Left ventricle myocardium inferior (tissue), 1 donor: ENCODE data around the gene USH1C. TPM values are rescaled to one million over a fixed set of nuclear protein-coding genes. Genes with fewer than 3 reads are reported as not detected.

Source experiments
- DNase-seq: peaks from one replicate; pipeline ENCODE4 v3.0.0-alpha.2; 2020
- H3K27ac ChIP-seq: fragments of 200-600 bp; replicated peaks from 2 replicates; pipeline ENCODE4 v1.8.0; 2021
- H3K27me3 ChIP-seq: fragments of 200-600 bp; 2 replicates; pipeline ENCODE4 v1.8.0; 2021; ENCODE audit warnings: low read depth
- H3K36me3 ChIP-seq: fragments of 200-600 bp; 2 replicates; pipeline ENCODE4 v1.8.0; 2021
- H3K4me1 ChIP-seq: fragments of 200-600 bp; 2 replicates; pipeline ENCODE4 v1.8.0; 2021
- H3K4me3 ChIP-seq: fragments of 200-600 bp; 2 replicates; pipeline ENCODE4 v1.8.0; 2021; ENCODE audit warnings: mild to moderate bottlenecking, moderate library complexity
- H3K9me3 ChIP-seq: fragments of 200-600 bp; replicated peaks from 2 replicates; pipeline ENCODE4 v1.8.0; 2021
- intact Hi-C: fragments of 100-400 bp; cut with micrococcal nuclease; formaldehyde crosslinking; loops from one replicate; pipeline ENCODE4 v1.11.0; 2022
- total RNA-seq: library from RNA; stranded (reverse); fragmentation: NEBNext Ultra II Directional; extraction: Animal tissue kit (Norgen Biotek cat#: 25700); gene quantifications from one replicate; pipeline ENCODE4 v1.2.1, GENCODE V29; 2021
- TF ChIP-seq, protein P1 (sequence below): fragments of 200-600 bp; IDR thresholded peaks from 2 replicates; pipeline ENCODE4 v1.8.0; 2021; ENCODE audit warnings: antibody characterized with exemption, mild to moderate bottlenecking, borderline replicate concordance
- donor health status: DM: no; HTN: yes; CAD: no; lungs with severe emphysema.

The USH1C gene
- total RNA-seq, 1 donor from 2014 or later: not detected

- TF ChIP-seq, protein P1, sequence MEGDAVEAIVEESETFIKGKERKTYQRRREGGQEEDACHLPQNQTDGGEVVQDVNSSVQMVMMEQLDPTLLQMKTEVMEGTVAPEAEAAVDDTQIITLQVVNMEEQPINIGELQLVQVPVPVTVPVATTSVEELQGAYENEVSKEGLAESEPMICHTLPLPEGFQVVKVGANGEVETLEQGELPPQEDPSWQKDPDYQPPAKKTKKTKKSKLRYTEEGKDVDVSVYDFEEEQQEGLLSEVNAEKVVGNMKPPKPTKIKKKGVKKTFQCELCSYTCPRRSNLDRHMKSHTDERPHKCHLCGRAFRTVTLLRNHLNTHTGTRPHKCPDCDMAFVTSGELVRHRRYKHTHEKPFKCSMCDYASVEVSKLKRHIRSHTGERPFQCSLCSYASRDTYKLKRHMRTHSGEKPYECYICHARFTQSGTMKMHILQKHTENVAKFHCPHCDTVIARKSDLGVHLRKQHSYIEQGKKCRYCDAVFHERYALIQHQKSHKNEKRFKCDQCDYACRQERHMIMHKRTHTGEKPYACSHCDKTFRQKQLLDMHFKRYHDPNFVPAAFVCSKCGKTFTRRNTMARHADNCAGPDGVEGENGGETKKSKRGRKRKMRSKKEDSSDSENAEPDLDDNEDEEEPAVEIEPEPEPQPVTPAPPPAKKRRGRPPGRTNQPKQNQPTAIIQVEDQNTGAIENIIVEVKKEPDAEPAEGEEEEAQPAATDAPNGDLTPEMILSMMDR: no peak
- intact Hi-C loops: no loop called here
- peaks cover 8% of the 10 kb centered on the region for H3K4me1 ChIP-seq
- H3K4me3 ChIP-seq: no peak overlapping the region
- no peak for DNase-seq
- H3K9me3 ChIP-seq: no peaks in the 10 kb centered on the region
- peaks cover 7% of the 10 kb centered on the region for H3K27me3 ChIP-seq
- no peak overlapping the region for H3K27ac ChIP-seq
- H3K36me3 ChIP-seq: no peaks in the 10 kb centered on the region
Observed at GRCh38 chr11:17568944-17569343, 24.7 kb upstream of the USH1C start.

GRCh38 chr11:17564687-17565042 is 20.4 kb upstream of the USH1C start:
- no peaks in the 10 kb centered on the region for H3K27me3 ChIP-seq
- TF ChIP-seq, protein P1: no peak
- no peaks in the 10 kb centered on the region for H3K36me3 ChIP-seq

DNA sequence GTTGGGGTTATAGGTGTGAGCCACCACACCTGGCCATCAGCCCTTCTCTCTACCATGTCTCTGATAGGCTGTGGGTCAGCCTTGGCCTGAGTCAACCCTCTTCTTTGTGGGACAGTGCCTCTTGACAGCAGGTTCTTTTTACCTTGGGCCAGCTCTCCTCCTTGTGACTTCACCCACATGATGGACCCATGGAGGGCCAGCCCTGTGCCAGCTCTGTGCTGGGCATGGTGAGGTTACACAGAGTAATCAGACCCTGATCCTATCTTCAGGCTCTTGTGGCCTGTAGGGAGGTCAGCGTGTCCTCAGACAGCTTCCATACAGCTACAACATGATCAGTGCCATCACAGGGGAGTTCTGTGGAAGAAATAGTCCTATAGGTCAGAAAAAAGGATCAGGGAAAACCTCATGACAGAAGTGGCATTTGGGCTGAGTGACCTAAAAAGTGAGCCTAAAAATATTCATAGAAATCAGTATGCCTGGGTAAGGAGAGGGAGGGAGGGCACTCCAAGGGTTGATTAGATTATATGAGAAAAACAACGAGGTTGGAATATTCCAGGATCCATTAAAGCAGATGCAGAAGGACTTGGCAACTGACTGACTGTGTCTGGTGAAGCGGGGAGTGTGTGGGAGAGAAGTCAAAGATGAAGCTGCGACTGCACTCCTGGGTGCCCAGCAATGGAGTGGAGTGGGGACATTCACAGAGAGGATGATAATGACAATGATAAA is 19.9 kb upstream of the USH1C start:
- Histone ChIP-seq H3K9me3 (no peaks in the 10 kb centered on the region), H3K4me3 (no peak overlapping the region), H3K27me3 (no peaks in the 10 kb centered on the region), H3K4me1 (peaks cover 23% of the 10 kb centered on the region), H3K36me3 (no peaks in the 10 kb centered on the region), H3K27ac (no peak overlapping the region)
- no peak for DNase-seq
- TF ChIP-seq, protein P1: no peak
- intact Hi-C loops: no loop called here

More at GRCh38 chr11:17564687-17565042, 20.4 kb upstream of the USH1C start:
- no peaks in the 10 kb centered on the region for H3K9me3 ChIP-seq
- intact Hi-C loops: no loop called here
- H3K4me1 ChIP-seq: peaks cover 23% of the 10 kb centered on the region
- H3K27ac ChIP-seq: no peak overlapping the region
- no peak overlapping the region for H3K4me3 ChIP-seq
- no peak for DNase-seq

- DNase-seq: no peak
Observed at GRCh38 chr11:17563231-17563646, 19.0 kb upstream of the USH1C start.

GRCh38 chr11:17561526-17561925 is 17.3 kb upstream of the USH1C start:
- intact Hi-C loops: no loop called here
- TF ChIP-seq, protein P1: no peak
- H3K9me3 ChIP-seq: no peaks in the 10 kb centered on the region
- peaks cover 23% of the 10 kb centered on the region for H3K4me1 ChIP-seq
- H3K27ac ChIP-seq: no peak overlapping the region
- H3K4me3 ChIP-seq: no peak overlapping the region
- DNase-seq: no peak
- H3K36me3 ChIP-seq: no peaks in the 10 kb centered on the region
- peaks cover 13% of the 10 kb centered on the region for H3K27me3 ChIP-seq

More at GRCh38 chr11:17563231-17563646, 19.0 kb upstream of the USH1C start:
- no peak overlapping the region for H3K4me3 ChIP-seq
- H3K4me1 ChIP-seq: peaks cover 23% of the 10 kb centered on the region
- peaks cover 6% of the 10 kb centered on the region for H3K27me3 ChIP-seq
- TF ChIP-seq, protein P1: no peak
- intact Hi-C loops: no loop called here
- H3K9me3 ChIP-seq: no peaks in the 10 kb centered on the region
- no peak overlapping the region for H3K27ac ChIP-seq
- H3K36me3 ChIP-seq: no peaks in the 10 kb centered on the region
